ENCODE data around the gene CDK5R1. TPM values are rescaled to one million over a fixed set of nuclear protein-coding genes. Genes with fewer than 3 reads are reported as not detected.

CDK5R1 gene
- total and polyA plus RNA-seq, 5 experiments from 2014 or later = 5.9 to 17.8 (median 12.0) TPM

DNA sequence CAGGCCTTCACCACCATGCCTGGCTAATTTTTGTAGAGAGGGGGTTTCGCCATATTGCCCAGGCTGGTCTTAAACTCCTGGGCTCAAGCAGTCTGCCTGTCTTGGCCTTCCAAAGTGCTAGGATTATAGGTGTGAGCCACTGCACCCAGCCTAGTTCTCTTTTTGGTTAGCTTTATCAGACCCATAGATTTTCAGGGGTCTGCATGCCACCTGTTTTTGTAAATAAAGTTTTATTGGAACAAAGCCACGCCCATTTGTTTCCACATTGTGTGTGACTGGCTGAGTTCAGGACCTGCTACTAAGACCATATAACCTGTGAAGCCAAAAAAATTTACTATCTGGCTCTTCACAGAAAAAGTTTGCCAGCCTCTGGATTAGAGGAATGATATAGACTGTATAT, 34.9 kb upstream of the CDK5R1 start:
- POLR2A ChIA-PET = no interaction called here
- peaks cover 12 to 46% (median 36%) of the 10 kb centered on the region in 4 donors for H3K4me1 Mint-ChIP-seq
- ATAC-seq = no peak

GRCh38 chr17:32452281-32452680, 34.5 kb upstream of the CDK5R1 start:
- Mint-ChIP-seq H3K27ac (peak overlapping the region in 4 of 10 donors; percentile 2 to 91 (median 18)), H3K4me1 (peaks cover 12 to 45% (median 32%) of the 10 kb centered on the region in 4 donors)

More for the DNA sequence above, 34.9 kb upstream of the CDK5R1 start:
- peaks cover 13 to 94% (median 18%) of the 10 kb centered on the region in 3 donors for H3K36me3 Mint-ChIP-seq
- no peaks in the 10 kb centered on the region for H3K9me3 Mint-ChIP-seq
- DNase-seq = no peak
- no peaks in the 10 kb centered on the region for H3K27me3 Mint-ChIP-seq
- H3K4me3 Mint-ChIP-seq = no peak overlapping the region
- peak overlapping the region in 3 of 10 donors; percentile 37 to 91 (median 44) for H3K27ac Mint-ChIP-seq

GRCh38 chr17:32453370-32453769, 33.4 kb upstream of the CDK5R1 start:
- no peak overlapping the region for H3K4me3 Mint-ChIP-seq
- ATAC-seq (no peak), DNase-seq (no peak)
- peaks cover 19 to 96% (median 26%) of the 10 kb centered on the region in 3 donors for H3K36me3 Mint-ChIP-seq
- no peaks in the 10 kb centered on the region for H3K9me3 Mint-ChIP-seq
- H3K27me3 Mint-ChIP-seq = no peaks in the 10 kb centered on the region
- H3K27ac Mint-ChIP-seq = peak overlapping the region in 3 of 10 donors; percentile 11 to 62 (median 42)
- H3K4me1 Mint-ChIP-seq = peaks cover 17 to 51% (median 38%) of the 10 kb centered on the region in 4 donors
- POLR2A ChIA-PET = no interaction called here

More at GRCh38 chr17:32452281-32452680, 34.5 kb upstream of the CDK5R1 start:
- H3K27me3 Mint-ChIP-seq = no peaks in the 10 kb centered on the region
- H3K9me3 Mint-ChIP-seq = no peaks in the 10 kb centered on the region
- H3K36me3 Mint-ChIP-seq = peaks cover 15 to 94% (median 21%) of the 10 kb centered on the region in 3 donors
- DNase-seq = no peak
- no peak for ATAC-seq
- no peak overlapping the region for H3K4me3 Mint-ChIP-seq
- POLR2A ChIA-PET = no interaction called here

DNA sequence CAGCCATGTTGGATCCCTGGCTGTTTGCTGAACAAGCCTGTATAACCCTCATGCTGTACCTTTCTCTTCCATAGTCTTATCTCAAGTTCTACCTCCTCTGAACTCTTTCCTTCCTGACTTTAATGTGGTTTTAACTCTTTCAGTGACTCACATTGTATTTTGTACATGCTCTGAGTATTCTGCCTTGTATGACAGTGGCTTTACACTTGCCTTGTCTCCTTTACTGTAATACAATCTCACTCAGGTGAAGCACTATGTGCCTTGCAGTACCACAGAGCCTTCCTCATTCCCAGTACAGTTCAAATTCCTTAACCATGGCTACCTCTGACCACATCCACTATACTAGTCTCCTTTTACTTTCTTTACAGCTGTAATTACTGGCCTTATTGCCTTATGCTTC, 28.4 kb upstream of the CDK5R1 start:
- Mint-ChIP-seq H3K36me3 (peaks cover 21 to 94% (median 35%) of the 10 kb centered on the region in 3 donors), H3K4me1 (peaks cover 20 to 48% (median 35%) of the 10 kb centered on the region in 4 donors), H3K27ac (peak overlapping the region in 6 of 10 donors; percentile 10 to 83 (median 25)), H3K27me3 (no peaks in the 10 kb centered on the region), H3K9me3 (no peaks in the 10 kb centered on the region), H3K4me3 (peak overlapping the region in 1 of 10 donors; percentile 20)
- POLR2A ChIA-PET = no interaction called here
- DNase-seq = no peak
- no peak for ATAC-seq

- no peak overlapping the region for H3K4me3 Mint-ChIP-seq
- H3K27ac Mint-ChIP-seq = peak overlapping the region in 3 of 10 donors; percentile 41 to 83 (median 56)
- no peaks in the 10 kb centered on the region for H3K27me3 Mint-ChIP-seq
- no peaks in the 10 kb centered on the region for H3K9me3 Mint-ChIP-seq
- peaks cover 15 to 35% (median 28%) of the 10 kb centered on the region in 4 donors for H3K4me1 Mint-ChIP-seq
- POLR2A ChIA-PET = no interaction called here
- no peak for DNase-seq
- H3K36me3 Mint-ChIP-seq = peaks cover 13 to 91% (median 32%) of the 10 kb centered on the region in 3 donors
- ATAC-seq = no peak
Observed at GRCh38 chr17:32460054-32460453, 26.7 kb upstream of the CDK5R1 start.

DNA sequence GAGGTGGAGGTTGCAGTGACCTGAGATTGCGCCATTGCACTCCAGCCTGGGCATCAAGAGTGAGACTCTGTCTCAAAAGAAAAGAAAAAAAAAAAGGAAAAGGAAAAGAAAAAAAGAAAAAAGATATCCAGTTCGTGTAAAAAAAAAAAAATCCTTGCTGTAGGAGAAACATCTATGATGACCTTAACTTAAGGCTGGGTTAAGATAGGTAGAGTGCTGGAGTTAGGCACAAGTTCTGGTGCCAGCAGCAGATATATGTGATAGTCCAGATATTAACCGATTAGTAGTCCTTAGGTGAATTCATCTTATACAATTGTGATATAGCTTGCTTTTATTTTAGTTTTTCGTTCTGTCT, 25.3 kb upstream of the CDK5R1 start:
- ATAC-seq = peak; percentile 30 to 33
- H3K4me3 Mint-ChIP-seq = no peak overlapping the region
- no peak for DNase-seq
- H3K9me3 Mint-ChIP-seq = no peaks in the 10 kb centered on the region
- H3K27ac Mint-ChIP-seq = peak overlapping the region in 7 of 10 donors; percentile 0 to 75 (median 51)
- H3K4me1 Mint-ChIP-seq = peaks cover 14 to 39% (median 28%) of the 10 kb centered on the region in 4 donors
- no peaks in the 10 kb centered on the region for H3K27me3 Mint-ChIP-seq
- peaks cover 11 to 91% (median 31%) of the 10 kb centered on the region in 3 donors for H3K36me3 Mint-ChIP-seq
- POLR2A ChIA-PET = interaction anchor here (0.6 to 1.5 kb wide), 3 partner anchors 26 to 55 kb away, joined by 3 to 4 read pairs (median 3); partner anchors contain the start of gene CDK5R1

- DNase-seq (peak; percentile 42 to 78 (median 60)), ATAC-seq (peak; percentile 90 to 91)
- Mint-ChIP-seq H3K27ac (peak overlapping the region in 8 of 10 donors; percentile 0 to 68 (median 54)), H3K4me3 (no peak overlapping the region), H3K36me3 (peaks cover 7 to 91% (median 32%) of the 10 kb centered on the region in 3 donors), H3K4me1 (peaks cover 14 to 37% (median 28%) of the 10 kb centered on the region in 4 donors), H3K27me3 (no peaks in the 10 kb centered on the region), H3K9me3 (no peaks in the 10 kb centered on the region)
- POLR2A ChIA-PET = interaction anchor here (0.5 to 1.5 kb wide), 3 partner anchors 25 to 256 kb away, joined by 3 read pairs; partner anchors contain the start of gene CDK5R1
Observed at GRCh38 chr17:32461853-32462617, 24.8 kb upstream of the CDK5R1 start.

- ATAC-seq (no peak), DNase-seq (no peak)
- no peak overlapping the region for H3K4me3 Mint-ChIP-seq
- H3K9me3 Mint-ChIP-seq = no peaks in the 10 kb centered on the region
- peaks cover 7 to 91% (median 32%) of the 10 kb centered on the region in 3 donors for H3K36me3 Mint-ChIP-seq
- no peaks in the 10 kb centered on the region for H3K27me3 Mint-ChIP-seq
- POLR2A ChIA-PET = no interaction called here
- H3K27ac Mint-ChIP-seq = no peak overlapping the region
- peaks cover 12 to 26% (median 22%) of the 10 kb centered on the region in 4 donors for H3K4me1 Mint-ChIP-seq
Observed at GRCh38 chr17:32463304-32463703, 23.5 kb upstream of the CDK5R1 start.

GRCh38 chr17:32464374-32464773, 22.4 kb upstream of the CDK5R1 start:
- POLR2A ChIA-PET = interaction anchor here (0.7 kb wide), 1 partner anchor 250 kb away, joined by 3 read pairs; no protein-coding TSS in a partner anchor
- DNase-seq (no peak), ATAC-seq (no peak)
- peaks cover 8 to 20% (median 19%) of the 10 kb centered on the region in 4 donors for H3K4me1 Mint-ChIP-seq
- H3K27ac Mint-ChIP-seq = no peak overlapping the region
- no peaks in the 10 kb centered on the region for H3K9me3 Mint-ChIP-seq
- no peak overlapping the region for H3K4me3 Mint-ChIP-seq
- H3K27me3 Mint-ChIP-seq = no peaks in the 10 kb centered on the region
- H3K36me3 Mint-ChIP-seq = peaks cover 4 to 91% (median 30%) of the 10 kb centered on the region in 3 donors

GRCh38 chr17:32467949-32468348, 18.8 kb upstream of the CDK5R1 start:
- no peaks in the 10 kb centered on the region for H3K9me3 Mint-ChIP-seq
- peaks cover 4 to 85% (median 27%) of the 10 kb centered on the region in 3 donors for H3K36me3 Mint-ChIP-seq
- peak overlapping the region in 2 of 10 donors; percentile 26 to 51 for H3K27ac Mint-ChIP-seq
- no peak for ATAC-seq
- peaks cover 3 to 9% (median 7%) of the 10 kb centered on the region in 4 donors for H3K4me1 Mint-ChIP-seq
- POLR2A ChIA-PET = no interaction called here
- H3K27me3 Mint-ChIP-seq = no peaks in the 10 kb centered on the region
- no peak overlapping the region for H3K4me3 Mint-ChIP-seq
- no peak for DNase-seq

DNA sequence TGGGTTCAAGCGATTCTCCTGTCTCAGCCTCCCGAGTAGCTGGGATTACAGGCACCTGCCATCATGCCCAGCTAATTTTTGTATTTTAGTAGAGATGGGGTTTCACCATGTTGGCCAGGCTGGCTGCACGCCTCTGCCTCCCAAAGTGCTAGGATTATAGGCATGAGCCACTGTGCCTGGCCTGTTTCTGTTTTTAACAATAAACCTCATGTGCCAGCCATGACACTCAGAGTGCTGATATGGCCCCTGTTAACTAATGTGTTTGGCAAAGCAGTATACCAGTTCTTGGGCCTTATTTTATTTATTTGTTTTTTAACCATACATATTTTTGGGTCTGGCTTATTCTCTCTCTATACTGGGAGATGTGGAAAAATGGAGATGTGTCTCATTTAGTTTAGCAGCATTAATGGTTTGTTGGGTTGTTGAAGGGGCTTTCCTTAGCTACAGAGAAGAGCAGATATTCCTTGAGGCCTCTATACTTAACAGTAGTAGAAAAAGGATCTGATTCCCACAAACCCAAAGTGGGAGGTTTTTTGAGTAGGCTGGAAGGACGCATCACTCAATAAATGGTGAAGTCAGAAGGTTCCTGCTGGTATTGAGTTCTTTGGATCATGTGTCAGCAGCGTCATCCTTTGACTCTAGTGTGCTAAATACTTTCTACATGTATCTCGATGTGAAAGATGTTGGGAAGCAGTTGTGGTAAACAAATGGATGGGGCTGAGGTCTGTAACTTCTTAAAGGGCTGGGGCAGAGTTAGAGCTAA, 16.2 kb upstream of the CDK5R1 start:
- peak overlapping the region in 3 of 10 donors; percentile 30 to 59 (median 56) for H3K27ac Mint-ChIP-seq
- POLR2A ChIA-PET = interaction anchor here (1.0 kb wide), 1 partner anchor 17 kb away, joined by 4 read pairs; the partner anchor contains the start of gene CDK5R1
- peaks cover 4 to 91% (median 38%) of the 10 kb centered on the region in 3 donors for H3K36me3 Mint-ChIP-seq
- H3K4me3 Mint-ChIP-seq = no peak overlapping the region
- ATAC-seq (no peak), DNase-seq (no peak)
- no peaks in the 10 kb centered on the region for H3K27me3 Mint-ChIP-seq
- peaks cover 3 to 11% (median 7%) of the 10 kb centered on the region in 4 donors for H3K4me1 Mint-ChIP-seq
- no peaks in the 10 kb centered on the region for H3K9me3 Mint-ChIP-seq

GRCh38 chr17:32471652-32472051, 15.1 kb upstream of the CDK5R1 start:
- H3K4me3 Mint-ChIP-seq = no peak overlapping the region
- no peaks in the 10 kb centered on the region for H3K27me3 Mint-ChIP-seq
- H3K27ac Mint-ChIP-seq = peak overlapping the region in 1 of 10 donors; percentile 63
- ATAC-seq (no peak), DNase-seq (no peak)
- H3K9me3 Mint-ChIP-seq = no peaks in the 10 kb centered on the region
- peaks cover 4 to 92% (median 41%) of the 10 kb centered on the region in 3 donors for H3K36me3 Mint-ChIP-seq
- peaks cover 3 to 9% (median 7%) of the 10 kb centered on the region in 4 donors for H3K4me1 Mint-ChIP-seq
- POLR2A ChIA-PET = interaction anchor here (1.0 kb wide), 1 partner anchor 16 kb away, joined by 4 read pairs; the partner anchor contains the start of gene CDK5R1
